Suprapubic skin (tissue), 4 donors: ENCODE measurements around the gene TRIM15. TPM values are rescaled to one million over a fixed set of nuclear protein-coding genes. Genes with fewer than 3 reads are reported as not detected.

Experiments used
- DNase-seq, 2 donors: peaks; one replicate each; pipeline ENCODE4 v3.0.0-alpha.2; 2019; ENCODE audit warnings: low spot score in 2 of 2
- H3K27ac ChIP-seq: fragments of 200-600 bp; sonication (generic); one replicate; pipeline ENCODE4 v1.5.1; 2019
- H3K27me3 ChIP-seq: fragments of 200-600 bp; sonication (generic); one replicate; pipeline ENCODE4 v1.5.1; 2019
- H3K36me3 ChIP-seq: fragments of 200-600 bp; sonication (generic); one replicate; pipeline ENCODE4 v1.5.1; 2019
- H3K4me1 ChIP-seq: fragments of 200-600 bp; sonication (generic); one replicate; pipeline ENCODE4 v1.5.1; 2019
- H3K4me3 ChIP-seq: fragments of 200-600 bp; sonication (generic); one replicate; pipeline ENCODE4 v1.5.1; 2019; ENCODE audit warnings: mild to moderate bottlenecking
- H3K9me3 ChIP-seq: fragments of 200-600 bp; sonication (generic); one replicate; pipeline ENCODE4 v1.5.1; 2019
- CTCF ChIP-seq, 2 donors: fragments of 200-600 bp in 1 of 2; fragments of 450-650 bp in 1 of 2; sonication (generic) in 1 of 2; IDR thresholded peaks; one replicate each; pipeline ENCODE4 v1.5.1; 2016 to 2019; ENCODE audit warnings: antibody characterized with exemption in 2 of 2, mild to moderate bottlenecking in 1 of 2, moderate library complexity in 1 of 2
- EP300 ChIP-seq: sonication (generic); formaldehyde crosslinking; IDR thresholded peaks from one replicate; pipeline ENCODE4 v1.6.1; 2017; ENCODE audit warnings: antibody characterized with exemption
- POLR2A ChIP-seq, 2 donors: fragments of 450-650 bp; IDR thresholded peaks; one replicate each; pipeline ENCODE4 v1.6.1; 2017; ENCODE audit warnings: antibody characterized with exemption in 2 of 2, mild to moderate bottlenecking in 2 of 2, moderate library complexity in 2 of 2
- POLR2AphosphoS5 ChIP-seq, 3 donors: sonication (generic); formaldehyde crosslinking; IDR thresholded peaks; one replicate each; pipeline ENCODE4 v1.6.1; 2017; ENCODE audit warnings: antibody characterized with exemption in 3 of 3
- WGBS: methylation state at CpG from one replicate; pipeline ENCODE4 v1.1.5; 2018; 5-methylcytosine and 5-hydroxymethylcytosine counted together
- total RNA-seq, 4 donors: library from RNA; depleted of rRNA; stranded (reverse); fragments of >200 nt; gene quantifications; one replicate each; pipeline ENCODE4 v1.1.0, GENCODE V29; 2016

The TRIM15 gene
- total RNA-seq, 4 donors from 2014 or later: 0.19 to 1.6 (median 0.73) TPM

GRCh38 chr6:30168741-30169140, 5.4 kb downstream of the TRIM15 start:
- Histone ChIP-seq H3K9me3 (no peaks in the 10 kb centered on the region), H3K36me3 (no peaks in the 10 kb centered on the region), H3K4me3 (no peak overlapping the region), H3K27ac (no peak overlapping the region), H3K4me1 (peaks cover 11% of the 10 kb centered on the region), H3K27me3 (peaks cover 61% of the 10 kb centered on the region)
- 74% methylated on average over 1 of the region's 1 CpG for WGBS
- no peak for DNase-seq
- no peak for TF ChIP-seq POLR2AphosphoS5 (IDR thresholded peaks at IDR 0.05)
- TF ChIP-seq CTCF (IDR thresholded peaks at IDR 0.05): no peak
- no peak for TF ChIP-seq POLR2A (IDR thresholded peaks at IDR 0.05)
- no peak for TF ChIP-seq EP300

- Histone ChIP-seq H3K9me3 (no peaks in the 10 kb centered on the region), H3K36me3 (no peaks in the 10 kb centered on the region), H3K4me1 (peaks cover 11% of the 10 kb centered on the region), H3K27me3 (peaks cover 66% of the 10 kb centered on the region), H3K27ac (no peak overlapping the region), H3K4me3 (no peak overlapping the region)
- 21% methylated on average over 7 of the region's 7 CpGs for WGBS
- DNase-seq: no peak
- TF ChIP-seq CTCF (IDR thresholded peaks at IDR 0.05): peak; percentile 44 to 66
- TF ChIP-seq POLR2AphosphoS5 (IDR thresholded peaks at IDR 0.05): no peak
Measured at GRCh38 chr6:30169658-30170614, 6.6 kb downstream of the TRIM15 start.

GRCh38 chr6:30171677-30172471, 8.5 kb downstream of the TRIM15 start:
- Histone ChIP-seq H3K4me3 (peak overlapping the region; percentile 6), H3K9me3 (no peaks in the 10 kb centered on the region), H3K27ac (no peak overlapping the region), H3K27me3 (peaks cover 76% of the 10 kb centered on the region), H3K36me3 (no peaks in the 10 kb centered on the region), H3K4me1 (peaks cover 11% of the 10 kb centered on the region)
- TF ChIP-seq CTCF (IDR thresholded peaks at IDR 0.05) (no peak), POLR2AphosphoS5 (IDR thresholded peaks at IDR 0.05) (no peak), EP300 (no peak), POLR2A (IDR thresholded peaks at IDR 0.05) (no peak)
- WGBS: 11% methylated on average over 41 of the region's 62 CpGs
- DNase-seq: no peak

GRCh38 chr6:30172681-30173080, 9.3 kb downstream of the TRIM15 start:
- no peaks in the 10 kb centered on the region for H3K36me3 ChIP-seq
- H3K4me1 ChIP-seq: peaks cover 11% of the 10 kb centered on the region
- H3K4me3 ChIP-seq: no peak overlapping the region
- WGBS: 74% methylated on average over 4 of the region's 4 CpGs
- DNase-seq: no peak
- H3K27ac ChIP-seq: no peak overlapping the region
- no peaks in the 10 kb centered on the region for H3K9me3 ChIP-seq
- H3K27me3 ChIP-seq: peaks cover 68% of the 10 kb centered on the region
- TF ChIP-seq POLR2A (IDR thresholded peaks at IDR 0.05): no peak
- no peak for TF ChIP-seq EP300
- no peak for TF ChIP-seq POLR2AphosphoS5 (IDR thresholded peaks at IDR 0.05)
- TF ChIP-seq CTCF (IDR thresholded peaks at IDR 0.05): no peak

GRCh38 chr6:30175765-30176164, 12.4 kb downstream of the TRIM15 start:
- no peak overlapping the region for H3K27ac ChIP-seq
- DNase-seq: no peak
- no peaks in the 10 kb centered on the region for H3K36me3 ChIP-seq
- peaks cover 6% of the 10 kb centered on the region for H3K9me3 ChIP-seq
- 79% methylated on average over 2 of the region's 2 CpGs for WGBS
- H3K4me3 ChIP-seq: no peak overlapping the region
- peaks cover 11% of the 10 kb centered on the region for H3K4me1 ChIP-seq
- H3K27me3 ChIP-seq: peaks cover 68% of the 10 kb centered on the region
- TF ChIP-seq CTCF (IDR thresholded peaks at IDR 0.05): no peak
- TF ChIP-seq EP300: no peak
- TF ChIP-seq POLR2A (IDR thresholded peaks at IDR 0.05): no peak
- no peak for TF ChIP-seq POLR2AphosphoS5 (IDR thresholded peaks at IDR 0.05)
